Measurements from ENCODE around the gene OLR1.
"Not testable (repeated sequence)": the region's sequence is repeated elsewhere in the genome, so short reads cannot be mapped to it uniquely, and the experiment has no call there.

Gene OLR1

DNA sequence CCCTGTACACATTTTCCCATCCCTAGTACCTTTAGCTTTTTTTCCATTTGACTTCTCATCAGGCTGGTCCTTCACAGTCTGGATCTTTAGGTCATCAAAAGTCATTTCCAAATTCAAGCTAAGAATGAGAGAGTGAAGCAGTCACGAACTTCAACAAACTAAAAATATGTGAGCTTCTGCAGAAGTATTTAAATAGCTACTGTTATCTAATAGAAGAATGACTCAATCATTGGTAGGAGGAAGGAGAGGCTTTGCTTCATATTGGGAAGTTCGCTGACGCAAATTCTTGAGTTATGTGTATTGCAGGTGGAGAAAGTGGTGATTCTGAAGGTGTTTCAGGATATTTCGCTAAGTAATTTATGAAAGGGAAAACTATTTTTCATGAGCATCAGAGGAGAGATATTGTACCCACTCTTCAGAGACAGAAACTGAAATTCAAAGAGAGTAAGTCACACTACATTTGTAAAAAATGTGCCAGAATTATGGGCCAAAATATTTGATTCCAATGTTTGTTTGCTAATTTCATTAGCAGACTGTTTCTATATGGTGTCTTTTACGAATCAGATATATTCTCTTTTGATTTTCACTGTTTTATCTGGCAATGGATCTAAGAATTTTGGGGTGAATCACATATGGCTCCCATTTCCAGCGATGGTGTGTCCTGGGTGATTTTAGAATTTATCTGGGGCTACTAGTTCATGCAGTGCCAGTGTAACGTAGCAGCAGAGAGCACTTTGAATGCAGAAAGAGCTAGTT, at the start of gene OLR1:
Gene OLR1 (minus strand): TSS at position 160 of the 756 bp plus-strand sequence. CDS start 55 bp downstream, at position 105.
- Histone ChIP-seq H3K4me1 (ENCODE audit: insufficient read depth, low read length) (no peaks in the 10 kb centered on the region), H3K27ac (ENCODE audit: low read length) (no peak within 1 kb of the TSS), H3K9ac (ENCODE audit: low read depth, low read length) (no peak within 1 kb of the TSS), H3K9me3 (ENCODE audit: insufficient read depth, low read depth, low read length) (no peaks in the 10 kb centered on the region), H3K27me3 (ENCODE audit: insufficient read depth, low read length) (no peaks in the 10 kb centered on the region), H3K4me3 (ENCODE audit: low read length) (no peak within 1 kb of the TSS), H3K36me3 (ENCODE audit: insufficient read depth, low read depth, low read length) (no peaks in the 10 kb centered on the region)

DNA sequence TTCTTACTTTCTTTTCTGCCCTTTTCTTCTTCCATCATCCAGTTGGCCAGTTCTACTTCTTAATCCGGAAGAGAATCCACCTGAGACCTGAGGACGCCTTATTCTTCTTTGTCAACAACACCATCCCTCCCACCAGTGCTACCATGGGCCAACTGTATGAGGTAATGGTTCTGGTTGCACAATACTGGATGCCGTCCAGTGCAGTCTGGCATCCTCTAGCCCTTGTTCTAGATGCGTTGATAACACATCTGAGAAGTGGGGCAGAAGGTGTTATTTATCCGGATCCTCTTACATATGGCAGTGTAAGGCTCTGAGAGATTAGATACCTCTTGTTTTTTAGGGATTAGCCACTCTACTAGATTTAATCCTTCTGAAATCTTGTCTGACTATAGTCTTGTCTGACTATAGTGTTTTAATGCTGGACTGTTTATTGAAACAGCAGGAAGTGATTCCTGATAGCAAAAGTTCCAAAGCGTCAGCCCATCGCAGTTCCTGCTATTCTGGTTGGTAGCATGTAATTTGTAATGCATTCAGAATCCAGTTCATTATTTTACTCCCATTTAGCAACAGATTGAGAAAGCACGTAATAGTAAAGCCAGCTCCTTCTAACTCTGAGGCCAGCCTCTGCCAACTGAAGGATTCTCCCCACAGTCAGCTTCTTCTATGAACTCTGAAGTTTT, 48.6 kb upstream of the OLR1 start:
- no peaks in the 10 kb centered on the region for H3K27me3 ChIP-seq (ENCODE audit: insufficient read depth, low read length)
- H3K4me1 ChIP-seq (ENCODE audit: insufficient read depth, low read length), result peaks cover 1% of the 10 kb centered on the region; the same call in 1 of the 2 replicates
- no peak overlapping the region for H3K9ac ChIP-seq (ENCODE audit: low read depth, low read length)
- peaks cover 64% of the 10 kb centered on the region for H3K36me3 ChIP-seq (ENCODE audit: insufficient read depth, low read depth, low read length)
- no peaks in the 10 kb centered on the region for H3K9me3 ChIP-seq (ENCODE audit: insufficient read depth, low read depth, low read length)
- H3K4me3 ChIP-seq (ENCODE audit: low read length), result no peak overlapping the region
- H3K27ac ChIP-seq (ENCODE audit: low read length), result no peak overlapping the region

- Histone ChIP-seq H3K4me3 (ENCODE audit: low read length) (no peak overlapping the region), H3K9me3 (ENCODE audit: insufficient read depth, low read depth, low read length) (no peaks in the 10 kb centered on the region), H3K4me1 (ENCODE audit: insufficient read depth, low read length) (peaks cover 13% of the 10 kb centered on the region), H3K36me3 (ENCODE audit: insufficient read depth, low read depth, low read length) (peaks cover 50% of the 10 kb centered on the region), H3K9ac (ENCODE audit: low read depth, low read length) (no peak overlapping the region), H3K27ac (ENCODE audit: low read length) (no peak overlapping the region), H3K27me3 (ENCODE audit: insufficient read depth, low read length) (no peaks in the 10 kb centered on the region; the same call in 1 of the 2 replicates)
Observed at GRCh38 chr12:10218021-10218420, 46.1 kb upstream of the OLR1 start.

DNA sequence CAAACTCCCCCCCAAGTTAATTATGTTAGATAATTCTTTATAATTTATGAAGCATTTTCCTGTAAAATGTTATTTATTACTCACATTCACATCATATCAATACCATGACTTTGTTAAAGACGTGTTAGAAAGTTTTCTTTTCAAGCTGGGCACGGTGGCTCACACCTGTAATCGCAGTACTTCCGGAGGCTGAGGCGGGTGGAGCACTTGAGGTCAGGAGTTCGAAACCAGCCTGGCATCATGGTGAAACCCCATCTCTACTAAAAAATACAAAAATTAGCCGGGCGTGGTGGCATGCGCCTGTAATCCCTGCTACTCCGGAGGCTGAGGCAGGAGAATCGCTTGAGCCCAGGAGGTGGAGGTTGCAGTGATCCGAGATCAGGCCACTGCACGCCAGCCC, 44.0 kb upstream of the OLR1 start:
- not testable (repeated sequence) for H3K4me3 ChIP-seq (ENCODE audit: low read length); H3K9ac ChIP-seq (ENCODE audit: low read depth, low read length); H3K27me3 ChIP-seq (ENCODE audit: insufficient read depth, low read length); H3K9me3 ChIP-seq (ENCODE audit: insufficient read depth, low read depth, low read length); H3K27ac ChIP-seq (ENCODE audit: low read length)
- Histone ChIP-seq H3K4me1 (ENCODE audit: insufficient read depth, low read length) (peaks cover 13% of the 10 kb centered on the region), H3K36me3 (ENCODE audit: insufficient read depth, low read depth, low read length) (peaks cover 29% of the 10 kb centered on the region)

- no peaks in the 10 kb centered on the region for H3K9me3 ChIP-seq (ENCODE audit: insufficient read depth, low read depth, low read length)
- H3K4me3 ChIP-seq (ENCODE audit: low read length), result peak overlapping the region; percentile 95
- H3K4me1 ChIP-seq (ENCODE audit: insufficient read depth, low read length), result peaks cover 13% of the 10 kb centered on the region
- H3K27ac ChIP-seq (ENCODE audit: low read length), result no peak overlapping the region
- peaks cover 24% of the 10 kb centered on the region for H3K36me3 ChIP-seq (ENCODE audit: insufficient read depth, low read depth, low read length)
- no peaks in the 10 kb centered on the region; the same call in 1 of the 2 replicates for H3K27me3 ChIP-seq (ENCODE audit: insufficient read depth, low read length)
- no peak overlapping the region for H3K9ac ChIP-seq (ENCODE audit: low read depth, low read length)
Observed at GRCh38 chr12:10215436-10215835, 43.5 kb upstream of the OLR1 start.

- peaks cover 19% of the 10 kb centered on the region for H3K36me3 ChIP-seq (ENCODE audit: insufficient read depth, low read depth, low read length)
- peaks cover 13% of the 10 kb centered on the region for H3K4me1 ChIP-seq (ENCODE audit: insufficient read depth, low read length)
- H3K9ac ChIP-seq (ENCODE audit: low read depth, low read length), result peak overlapping the region; percentile 90; the same call in 1 of the 2 replicates
- H3K9me3 ChIP-seq (ENCODE audit: insufficient read depth, low read depth, low read length), result no peaks in the 10 kb centered on the region
- no peaks in the 10 kb centered on the region; the same call in 1 of the 2 replicates for H3K27me3 ChIP-seq (ENCODE audit: insufficient read depth, low read length)
- peak overlapping the region; percentile 95 for H3K4me3 ChIP-seq (ENCODE audit: low read length)
- H3K27ac ChIP-seq (ENCODE audit: low read length), result no peak overlapping the region
Observed at GRCh38 chr12:10214895-10215267, 42.9 kb upstream of the OLR1 start.

GRCh38 chr12:10214136-10214894, 42.4 kb upstream of the OLR1 start:
- Histone ChIP-seq H3K36me3 (ENCODE audit: insufficient read depth, low read depth, low read length) (peaks cover 13% of the 10 kb centered on the region; the same call in 1 of the 2 replicates), H3K4me3 (ENCODE audit: low read length) (peak overlapping the region; percentile 95), H3K27me3 (ENCODE audit: insufficient read depth, low read length) (no peaks in the 10 kb centered on the region; the same call in 1 of the 2 replicates), H3K9me3 (ENCODE audit: insufficient read depth, low read depth, low read length) (no peaks in the 10 kb centered on the region), H3K27ac (ENCODE audit: low read length) (no peak overlapping the region), H3K9ac (ENCODE audit: low read depth, low read length) (peak overlapping the region; percentile 90; the same call in 1 of the 2 replicates), H3K4me1 (ENCODE audit: insufficient read depth, low read length) (peaks cover 13% of the 10 kb centered on the region)

GRCh38 chr12:10213168-10214135, 41.5 kb upstream of the OLR1 start:
- Histone ChIP-seq H3K9ac (ENCODE audit: low read depth, low read length) (peak overlapping the region; percentile 90), H3K4me1 (ENCODE audit: insufficient read depth, low read length) (peaks cover 13% of the 10 kb centered on the region), H3K27me3 (ENCODE audit: insufficient read depth, low read length) (no peaks in the 10 kb centered on the region; the same call in 1 of the 2 replicates), H3K4me3 (ENCODE audit: low read length) (peak overlapping the region; percentile 95), H3K36me3 (ENCODE audit: insufficient read depth, low read depth, low read length) (peaks cover 6% of the 10 kb centered on the region; the same call in 1 of the 2 replicates), H3K27ac (ENCODE audit: low read length) (peak overlapping the region; percentile 78), H3K9me3 (ENCODE audit: insufficient read depth, low read depth, low read length) (no peaks in the 10 kb centered on the region)

DNA sequence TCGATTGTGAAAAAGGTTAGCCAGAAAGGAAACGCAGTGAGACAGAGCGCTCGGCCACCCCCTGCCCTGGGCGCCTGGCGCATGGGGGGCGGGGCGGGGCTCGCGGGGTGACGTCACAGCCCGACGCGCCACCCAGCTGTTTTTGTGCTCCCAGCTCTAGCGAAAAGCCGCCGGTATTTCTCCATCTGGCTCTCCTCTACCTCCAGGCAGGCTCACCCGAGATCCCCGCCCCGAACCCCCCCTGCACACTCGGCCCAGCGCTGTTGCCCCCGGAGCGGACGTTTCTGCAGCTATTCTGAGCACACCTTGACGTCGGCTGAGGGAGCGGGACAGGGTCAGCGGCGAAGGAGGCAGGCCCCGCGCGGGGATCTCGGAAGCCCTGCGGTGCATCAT, 40.8 kb upstream of the OLR1 start, which contains the start of gene GABARAPL1:
Gene GABARAPL1 (plus strand): TSS at position 139 of the 393 bp plus-strand sequence. CDS start 253 bp downstream, at position 392.
- H3K27ac ChIP-seq (ENCODE audit: low read length), result peak within 1 kb of the TSS; percentile 78
- H3K27me3 ChIP-seq (ENCODE audit: insufficient read depth, low read length), result no peaks in the 10 kb centered on the region; the same call in 1 of the 2 replicates
- H3K9me3 ChIP-seq (ENCODE audit: insufficient read depth, low read depth, low read length), result no peaks in the 10 kb centered on the region
- peak within 1 kb of the TSS; percentile 95 for H3K4me3 ChIP-seq (ENCODE audit: low read length)
- peaks cover 13% of the 10 kb centered on the region for H3K4me1 ChIP-seq (ENCODE audit: insufficient read depth, low read length)
- no peaks in the 10 kb centered on the region for H3K36me3 ChIP-seq (ENCODE audit: insufficient read depth, low read depth, low read length)
- H3K9ac ChIP-seq (ENCODE audit: low read depth, low read length), result peak within 1 kb of the TSS; percentile 90

GRCh38 chr12:10211940-10212738, 40.2 kb upstream of the OLR1 start:
- Histone ChIP-seq H3K27me3 (ENCODE audit: insufficient read depth, low read length) (no peaks in the 10 kb centered on the region; the same call in 1 of the 2 replicates), H3K4me3 (ENCODE audit: low read length) (peak overlapping the region; percentile 95), H3K27ac (ENCODE audit: low read length) (peak overlapping the region; percentile 78), H3K4me1 (ENCODE audit: insufficient read depth, low read length) (peaks cover 13% of the 10 kb centered on the region), H3K9ac (ENCODE audit: low read depth, low read length) (peak overlapping the region; percentile 90), H3K9me3 (ENCODE audit: insufficient read depth, low read depth, low read length) (no peaks in the 10 kb centered on the region), H3K36me3 (ENCODE audit: insufficient read depth, low read depth, low read length) (no peaks in the 10 kb centered on the region)
